Neural crest cell (in vitro differentiated cells): ENCODE measurements around the gene CD1D. TPM values are rescaled to one million over a fixed set of nuclear protein-coding genes. Genes with fewer than 3 reads are reported as not detected.

Experiments used
- DNase-seq: peaks from one replicate; pipeline ENCODE4 v3.0.0; 2021; ENCODE audit warnings: low read depth, mixed read lengths, low spot score
- H3K27ac Mint-ChIP-seq: one replicate; pipeline ENCODE4 v1.8.0; 2021; ENCODE audit warnings: mild to moderate bottlenecking, mixed read lengths; ENCODE audit not compliant: unreplicated experiment
- H3K27me3 Mint-ChIP-seq: 2 replicates; pipeline ENCODE4 v1.8.0; 2021; ENCODE audit warnings: low read depth, mild to moderate bottlenecking, mixed read lengths
- H3K36me3 Mint-ChIP-seq: 2 replicates; pipeline ENCODE4 v1.8.0; 2021; ENCODE audit warnings: low read depth, mild to moderate bottlenecking, mixed read lengths
- H3K4me1 Mint-ChIP-seq: 2 replicates; pipeline ENCODE4 v1.8.0; 2021; ENCODE audit warnings: mixed read lengths
- H3K4me3 Mint-ChIP-seq: one replicate; pipeline ENCODE4 v1.8.0; 2021; ENCODE audit warnings: mild to moderate bottlenecking, mixed read lengths
- H3K9me3 Mint-ChIP-seq: 2 replicates; pipeline ENCODE4 v1.8.0; 2021; ENCODE audit warnings: mixed read lengths
- CTCF ChIP-seq: fragments of 200-600 bp; sonication (generic); conservative IDR thresholded peaks from 2 replicates; pipeline ENCODE4 v1.5.0; 2021; ENCODE audit warnings: antibody characterized with exemption, mild to moderate bottlenecking
- total RNA-seq: library from RNA; stranded (reverse); gene quantifications from 2 replicates; pipeline ENCODE4 v1.2.1, GENCODE V29; 2021

The CD1D gene
- total RNA-seq, 1 donor from 2014 or later, result not detected

GRCh38 chr1:158149577-158150269 lies 31.0 kb upstream of the CD1D start:
- TF ChIP-seq CTCF, result no peak
- peaks cover 56% of the 10 kb centered on the region for H3K27me3 Mint-ChIP-seq
- no peak overlapping the region for H3K27ac Mint-ChIP-seq
- peaks cover 4% of the 10 kb centered on the region for H3K36me3 Mint-ChIP-seq
- peak; percentile 74 for DNase-seq
- peaks cover 6% of the 10 kb centered on the region for H3K4me1 Mint-ChIP-seq
- H3K9me3 Mint-ChIP-seq, result peaks cover 8% of the 10 kb centered on the region
- peak overlapping the region; percentile 64 for H3K4me3 Mint-ChIP-seq

- Mint-ChIP-seq H3K4me3 (peak overlapping the region; percentile 31), H3K27me3 (peaks cover 61% of the 10 kb centered on the region), H3K36me3 (peaks cover 4% of the 10 kb centered on the region), H3K9me3 (peaks cover 8% of the 10 kb centered on the region), H3K4me1 (peaks cover 6% of the 10 kb centered on the region), H3K27ac (peak overlapping the region; percentile 79)
- TF ChIP-seq CTCF, result no peak
- DNase-seq, result no peak
These were observed 30.2 kb upstream of the CD1D start for GRCh38 chr1:158150523-158150922.

GRCh38 chr1:158153179-158153578 lies 27.5 kb upstream of the CD1D start:
- Mint-ChIP-seq H3K27me3 (peaks cover 50% of the 10 kb centered on the region), H3K9me3 (peaks cover 8% of the 10 kb centered on the region), H3K36me3 (peaks cover 4% of the 10 kb centered on the region), H3K4me1 (peaks cover 6% of the 10 kb centered on the region), H3K27ac (no peak overlapping the region), H3K4me3 (no peak overlapping the region)
- no peak for DNase-seq
- no peak for TF ChIP-seq CTCF

- H3K27ac Mint-ChIP-seq, result no peak overlapping the region
- H3K4me1 Mint-ChIP-seq, result peaks cover 6% of the 10 kb centered on the region
- H3K4me3 Mint-ChIP-seq, result no peak overlapping the region
- peaks cover 5% of the 10 kb centered on the region for H3K9me3 Mint-ChIP-seq
- H3K27me3 Mint-ChIP-seq, result peaks cover 50% of the 10 kb centered on the region
- no peak for TF ChIP-seq CTCF
- no peak for DNase-seq
- peaks cover 4% of the 10 kb centered on the region for H3K36me3 Mint-ChIP-seq
These were observed 26.8 kb upstream of the CD1D start for GRCh38 chr1:158153746-158154444.

GRCh38 chr1:158154501-158154900 lies 26.2 kb upstream of the CD1D start:
- no peak for DNase-seq
- H3K4me1 Mint-ChIP-seq, result peaks cover 5% of the 10 kb centered on the region
- H3K36me3 Mint-ChIP-seq, result peaks cover 3% of the 10 kb centered on the region
- no peak for TF ChIP-seq CTCF
- H3K27me3 Mint-ChIP-seq, result peaks cover 52% of the 10 kb centered on the region
- H3K9me3 Mint-ChIP-seq, result peaks cover 4% of the 10 kb centered on the region
- no peak overlapping the region for H3K4me3 Mint-ChIP-seq
- H3K27ac Mint-ChIP-seq, result no peak overlapping the region
